ENCODE data around the gene TMEM131. TPM values are rescaled to one million over a fixed set of nuclear protein-coding genes. Genes with fewer than 3 reads are reported as not detected.
"Not testable (repeated sequence)": the region's sequence is repeated elsewhere in the genome, so short reads cannot be mapped to it uniquely, and the experiment has no call there.

Gene TMEM131
- total RNA-seq, 4 donors from 2014 or later: 10.3 to 39.2 (median 20.0) TPM

- no peak overlapping the region for H3K4me3 ChIP-seq
- peaks cover 6 to 12% of the 10 kb centered on the region in 2 donors for H3K4me1 ChIP-seq
- in situ Hi-C loops (cut with MboI; ENCODE audit: low sequenced_read_pairs in 4 of 4) (no loop called here), intact Hi-C loops (cut with DNase I; ENCODE audit: low total_unique reads) (no loop called here)
- no peak for ATAC-seq
- no peaks in the 10 kb centered on the region for H3K36me3 ChIP-seq
- H3K27me3 ChIP-seq: no peaks in the 10 kb centered on the region
- H3K27ac ChIP-seq: no peak overlapping the region
- H3K9me3 ChIP-seq: no peaks in the 10 kb centered on the region
- no peak for DNase-seq
- TF ChIP-seq POLR2A (IDR thresholded peaks at IDR 0.05) (no peak), CTCF (IDR thresholded peaks at IDR 0.05 in 4 of 5, conservative IDR thresholded peaks at IDR 0.05 in 1 of 5) (no peak)
Observed at GRCh38 chr2:97901862-97902261, 93.9 kb downstream of the TMEM131 start.

GRCh38 chr2:97900806-97901205 is 94.9 kb downstream of the TMEM131 start:
- ATAC-seq (no peak), DNase-seq (no peak)
- TF ChIP-seq POLR2A (IDR thresholded peaks at IDR 0.05): no peak
- no peak for TF ChIP-seq CTCF (IDR thresholded peaks at IDR 0.05 in 4 of 5, conservative IDR thresholded peaks at IDR 0.05 in 1 of 5)
- Histone ChIP-seq H3K4me3 (no peak overlapping the region), H3K9me3 (no peaks in the 10 kb centered on the region), H3K27ac (no peak overlapping the region), H3K4me1 (peaks cover 0 to 3% of the 10 kb centered on the region in 2 donors), H3K27me3 (no peaks in the 10 kb centered on the region), H3K36me3 (no peaks in the 10 kb centered on the region)
- intact Hi-C loops (cut with DNase I; ENCODE audit: low total_unique reads): no loop called here
- in situ Hi-C loops (cut with MboI; ENCODE audit: low sequenced_read_pairs in 4 of 4): no loop called here

GRCh38 chr2:97893042-97893441 is 102.7 kb downstream of the TMEM131 start:
- intact Hi-C loops (cut with DNase I; ENCODE audit: low total_unique reads); H3K4me3 ChIP-seq; H3K27me3 ChIP-seq; DNase-seq; H3K36me3 ChIP-seq; H3K4me1 ChIP-seq; in situ Hi-C loops (cut with MboI; ENCODE audit: low sequenced_read_pairs in 4 of 4); ATAC-seq; H3K27ac ChIP-seq; H3K9me3 ChIP-seq: not testable (repeated sequence)

- in situ Hi-C loops (cut with MboI; ENCODE audit: low sequenced_read_pairs in 4 of 4) (no loop called here), intact Hi-C loops (cut with DNase I; ENCODE audit: low total_unique reads) (no loop called here)
- Histone ChIP-seq H3K27me3 (no peaks in the 10 kb centered on the region), H3K4me3 (no peak overlapping the region), H3K27ac (no peak overlapping the region), H3K36me3 (peaks cover 0 to 15% of the 10 kb centered on the region in 2 donors), H3K4me1 (peaks cover 0 to 4% of the 10 kb centered on the region in 2 donors), H3K9me3 (no peaks in the 10 kb centered on the region)
- TF ChIP-seq POLR2A (IDR thresholded peaks at IDR 0.05) (no peak), CTCF (IDR thresholded peaks at IDR 0.05 in 4 of 5, conservative IDR thresholded peaks at IDR 0.05 in 1 of 5) (no peak)
- no peak for DNase-seq
- ATAC-seq: no peak
Observed at GRCh38 chr2:97891611-97892010, 104.1 kb downstream of the TMEM131 start.

- TF ChIP-seq CTCF (IDR thresholded peaks at IDR 0.05 in 4 of 5, conservative IDR thresholded peaks at IDR 0.05 in 1 of 5) (no peak), POLR2A (IDR thresholded peaks at IDR 0.05) (no peak)
- intact Hi-C loops (cut with DNase I; ENCODE audit: low total_unique reads): no loop called here
- H3K27ac ChIP-seq: no peak overlapping the region
- in situ Hi-C loops (cut with MboI; ENCODE audit: low sequenced_read_pairs in 4 of 4): no loop called here
- H3K9me3 ChIP-seq: no peaks in the 10 kb centered on the region
- peaks cover 0 to 4% of the 10 kb centered on the region in 2 donors for H3K4me1 ChIP-seq
- no peak for DNase-seq
- no peak for ATAC-seq
- H3K4me3 ChIP-seq: no peak overlapping the region
- peaks cover 0 to 36% of the 10 kb centered on the region in 2 donors for H3K36me3 ChIP-seq
- H3K27me3 ChIP-seq: no peaks in the 10 kb centered on the region
Observed at GRCh38 chr2:97889156-97889555, 106.6 kb downstream of the TMEM131 start.
